Hepatocyte (in vitro differentiated cells): ENCODE results near the gene SERTAD2. TPM values are rescaled to one million over a fixed set of nuclear protein-coding genes. Genes with fewer than 3 reads are reported as not detected.

Experiments used
- DNase-seq: peaks from one replicate; pipeline ENCODE4 v3.0.0-alpha.2; 2016; ENCODE audit warnings: low spot score
- H2AFZ ChIP-seq: fragments of 200-600 bp; sonication (generic); 2 replicates; pipeline ENCODE4 v1.6.0; 2016; ENCODE audit warnings: antibody characterized with exemption, mild to moderate bottlenecking
- H3K27ac ChIP-seq: fragments of 200-600 bp; sonication (generic); 2 replicates; pipeline ENCODE4 v1.5.1; 2016; ENCODE audit warnings: mild to moderate bottlenecking
- H3K27me3 ChIP-seq: fragments of 200-600 bp; sonication (generic); 2 replicates; pipeline ENCODE4 v1.6.1; 2016
- H3K36me3 ChIP-seq: fragments of 200-600 bp; sonication (generic); replicated peaks from 2 replicates; pipeline ENCODE4 v1.5.1; 2016; ENCODE audit warnings: low read depth; ENCODE audit not compliant: insufficient read depth
- H3K4me1 ChIP-seq: fragments of 200-600 bp; sonication (generic); 2 replicates; pipeline ENCODE4 v1.5.1; 2016; ENCODE audit warnings: mild to moderate bottlenecking, moderate library complexity; ENCODE audit not compliant: insufficient read depth
- H3K4me2 ChIP-seq: fragments of 200-600 bp; sonication (generic); 2 replicates; pipeline ENCODE4 v1.6.0; 2016
- H3K4me3 ChIP-seq: fragments of 200-600 bp; sonication (generic); 2 replicates; pipeline ENCODE4 v1.5.1; 2016; ENCODE audit warnings: mild to moderate bottlenecking
- H3K79me2 ChIP-seq: fragments of 200-600 bp; sonication (generic); 2 replicates; pipeline ENCODE4 v1.6.0; 2017; ENCODE audit warnings: mild to moderate bottlenecking
- H3K9me2 ChIP-seq: fragments of 200-600 bp; sonication (generic); replicated peaks from 2 replicates; pipeline ENCODE4 v1.6.0; 2017; ENCODE audit warnings: mild to moderate bottlenecking; ENCODE audit not compliant: insufficient read depth
- H3K9me3 ChIP-seq: fragments of 200-600 bp; sonication (generic); 2 replicates; pipeline ENCODE4 v1.5.1; 2016; ENCODE audit warnings: low read depth, mild to moderate bottlenecking
- H4K20me1 ChIP-seq: fragments of 200-600 bp; sonication (generic); 2 replicates; pipeline ENCODE4 v1.6.0; 2016; ENCODE audit warnings: mild to moderate bottlenecking; ENCODE audit not compliant: insufficient read depth, poor library complexity, severe bottlenecking
- EZH2 ChIP-seq: fragments of 200-600 bp; sonication (generic); IDR thresholded peaks from 2 replicates; pipeline ENCODE4 v1.6.1; 2016; ENCODE audit warnings: antibody characterized with exemption, mild to moderate bottlenecking, borderline replicate concordance
- EZH2phosphoT487 ChIP-seq: fragments of 200-600 bp; sonication (generic); IDR thresholded peaks from one replicate; pipeline ENCODE4 v1.6.1; 2018; ENCODE audit warnings: antibody characterized with exemption, mild to moderate bottlenecking, low read depth, moderate library complexity; ENCODE audit not compliant: unreplicated experiment, severe bottlenecking
- WGBS: methylation state at CpG from one replicate; pipeline ENCODE4 v1.1.6; 2016; ENCODE audit warnings: low lambda C conversion rate; ENCODE audit errors: missing lambda C conversion rate; 5-methylcytosine and 5-hydroxymethylcytosine counted together
- polyA plus RNA-seq: library from polyadenylated mRNA; unstranded; fragments of >200 nt; fragmentation: Nextera tagmentation; extraction: Ambion mirVana; gene quantifications from 2 replicates; pipeline ENCODE4 v1.2.1, GENCODE V29; 2016
- total RNA-seq: library from RNA; depleted of rRNA; stranded (reverse); fragments of >200 nt; gene quantifications from 2 replicates; pipeline ENCODE4 v1.2.3, GENCODE V29; 2014
- TF ChIP-seq, protein P1 (sequence below): fragments of 200-600 bp; sonication (generic); IDR thresholded peaks from 2 replicates; pipeline ENCODE4 v1.5.1; 2016; ENCODE audit warnings: antibody characterized with exemption, mild to moderate bottlenecking; ENCODE audit not compliant: poor library complexity

The SERTAD2 gene
- total and polyA plus RNA-seq, 2 experiments from 2014 or later, result 13.8 to 23.8 TPM

GRCh38 chr2:64622443-64623241 is 31.1 kb downstream of the SERTAD2 start:
- Histone ChIP-seq H3K9me2 (no peaks in the 10 kb centered on the region), H3K4me2 (no peak overlapping the region), H3K9me3 (no peaks in the 10 kb centered on the region), H3K36me3 (no peaks in the 10 kb centered on the region), H3K27me3 (no peaks in the 10 kb centered on the region), H3K27ac (no peak overlapping the region), H3K4me1 (peaks cover 12% of the 10 kb centered on the region), H3K4me3 (no peak overlapping the region), H2AFZ (no peak overlapping the region), H4K20me1 (no peaks in the 10 kb centered on the region), H3K79me2 (no peaks in the 10 kb centered on the region)
- no peak for DNase-seq
- TF ChIP-seq, protein P1, sequence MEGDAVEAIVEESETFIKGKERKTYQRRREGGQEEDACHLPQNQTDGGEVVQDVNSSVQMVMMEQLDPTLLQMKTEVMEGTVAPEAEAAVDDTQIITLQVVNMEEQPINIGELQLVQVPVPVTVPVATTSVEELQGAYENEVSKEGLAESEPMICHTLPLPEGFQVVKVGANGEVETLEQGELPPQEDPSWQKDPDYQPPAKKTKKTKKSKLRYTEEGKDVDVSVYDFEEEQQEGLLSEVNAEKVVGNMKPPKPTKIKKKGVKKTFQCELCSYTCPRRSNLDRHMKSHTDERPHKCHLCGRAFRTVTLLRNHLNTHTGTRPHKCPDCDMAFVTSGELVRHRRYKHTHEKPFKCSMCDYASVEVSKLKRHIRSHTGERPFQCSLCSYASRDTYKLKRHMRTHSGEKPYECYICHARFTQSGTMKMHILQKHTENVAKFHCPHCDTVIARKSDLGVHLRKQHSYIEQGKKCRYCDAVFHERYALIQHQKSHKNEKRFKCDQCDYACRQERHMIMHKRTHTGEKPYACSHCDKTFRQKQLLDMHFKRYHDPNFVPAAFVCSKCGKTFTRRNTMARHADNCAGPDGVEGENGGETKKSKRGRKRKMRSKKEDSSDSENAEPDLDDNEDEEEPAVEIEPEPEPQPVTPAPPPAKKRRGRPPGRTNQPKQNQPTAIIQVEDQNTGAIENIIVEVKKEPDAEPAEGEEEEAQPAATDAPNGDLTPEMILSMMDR, result no peak
- TF ChIP-seq EZH2phosphoT487 (no peak), EZH2 (no peak)
- 80% methylated on average over 13 of the region's 13 CpGs for WGBS

DNA sequence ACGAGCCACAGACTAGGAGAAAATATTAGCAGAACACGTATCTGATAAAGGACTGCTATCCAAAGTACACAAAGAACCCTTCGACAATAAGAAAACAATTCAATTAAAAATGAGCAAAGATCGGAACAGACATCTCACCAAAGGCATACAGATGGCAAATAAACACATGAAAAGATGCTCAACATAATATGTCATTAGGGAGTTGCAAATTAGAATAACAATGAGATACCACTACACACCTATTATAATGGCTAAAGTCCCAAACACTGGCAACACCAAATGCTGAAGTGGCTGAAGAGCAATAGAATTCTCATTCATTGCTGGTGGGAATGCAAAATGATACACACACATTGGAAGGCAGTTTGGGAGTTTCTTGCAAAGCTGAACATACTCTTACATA is 33.1 kb downstream of the SERTAD2 start:
- no peaks in the 10 kb centered on the region for H3K79me2 ChIP-seq
- no peak overlapping the region for H2AFZ ChIP-seq
- H3K9me2 ChIP-seq, result no peaks in the 10 kb centered on the region
- no peak overlapping the region for H3K27ac ChIP-seq
- peaks cover 11% of the 10 kb centered on the region for H3K4me1 ChIP-seq
- no peaks in the 10 kb centered on the region for H4K20me1 ChIP-seq
- no peak overlapping the region for H3K4me2 ChIP-seq
- no peaks in the 10 kb centered on the region for H3K36me3 ChIP-seq
- DNase-seq, result no peak
- no peaks in the 10 kb centered on the region for H3K9me3 ChIP-seq
- no peak overlapping the region for H3K4me3 ChIP-seq
- TF ChIP-seq, protein P1, result no peak
- TF ChIP-seq EZH2phosphoT487, result no peak
- no peak for TF ChIP-seq EZH2
- no peaks in the 10 kb centered on the region for H3K27me3 ChIP-seq
- 80% methylated on average over 4 of the region's 4 CpGs for WGBS

DNA sequence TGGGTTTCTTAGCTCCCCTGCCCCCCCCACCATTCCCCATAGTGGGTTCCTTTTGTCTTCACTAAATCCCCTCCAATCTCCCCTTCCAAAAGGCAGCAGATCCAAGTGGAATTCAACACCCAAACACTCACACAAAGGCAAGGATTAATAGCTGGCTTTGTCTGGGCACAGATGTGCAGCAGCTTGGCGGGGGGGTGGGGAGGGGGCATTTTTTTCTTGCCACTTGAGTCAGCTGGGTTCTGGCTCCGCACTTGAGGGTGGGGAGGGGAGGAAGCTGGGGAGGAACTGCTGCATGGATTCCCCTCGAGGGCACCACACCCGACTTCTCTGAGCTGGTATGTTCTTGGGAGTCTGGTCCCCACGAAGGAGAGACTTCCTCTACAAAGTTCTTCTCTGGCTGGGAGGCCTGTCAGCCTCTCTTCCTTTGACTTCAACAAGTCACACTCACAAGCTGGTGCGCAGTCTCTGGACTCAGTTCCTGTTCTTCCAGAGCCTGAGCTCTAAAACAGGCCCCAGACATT is 36.0 kb downstream of the SERTAD2 start:
- Histone ChIP-seq H3K4me3 (no peak overlapping the region), H3K79me2 (no peaks in the 10 kb centered on the region), H3K36me3 (no peaks in the 10 kb centered on the region), H3K4me1 (peaks cover 11% of the 10 kb centered on the region), H2AFZ (no peak overlapping the region), H3K9me3 (no peaks in the 10 kb centered on the region), H3K4me2 (no peak overlapping the region), H3K27ac (peak overlapping the region; percentile 60), H3K9me2 (no peaks in the 10 kb centered on the region), H4K20me1 (no peaks in the 10 kb centered on the region), H3K27me3 (no peaks in the 10 kb centered on the region)
- TF ChIP-seq EZH2phosphoT487 (no peak), EZH2 (no peak)
- TF ChIP-seq, protein P1, result no peak
- DNase-seq, result no peak
- WGBS, result 51% methylated on average over 4 of the region's 6 CpGs
